GM18499 (cell line): ENCODE data around the gene RAB3GAP2.
"Not testable (repeated sequence)": the region's sequence is repeated elsewhere in the genome, so short reads cannot be mapped to it uniquely, and the experiment has no call there.

Source experiments
- ATAC-seq: cut with Tn5 transposase; IDR thresholded peaks from one replicate; pipeline ENCODE4 v1.9.1; 2021; ENCODE audit warnings: moderate number of reproducible peaks; ENCODE audit not compliant: insufficient read depth, unreplicated experiment

Gene RAB3GAP2

GRCh38 chr1:220207411-220207810 lies 64.8 kb downstream of the RAB3GAP2 start:
- ATAC-seq = no peak

- not testable (repeated sequence) for ATAC-seq
Observed at GRCh38 chr1:220204758-220205157, 67.5 kb downstream of the RAB3GAP2 start.

GRCh38 chr1:220203816-220204215 lies 68.4 kb downstream of the RAB3GAP2 start:
- no peak for ATAC-seq

GRCh38 chr1:220198186-220199005 lies 73.9 kb downstream of the RAB3GAP2 start:
- no peak for ATAC-seq

GRCh38 chr1:220195701-220196100 lies 76.6 kb downstream of the RAB3GAP2 start:
- ATAC-seq = no peak

GRCh38 chr1:220189750-220190347 lies 82.4 kb downstream of the RAB3GAP2 start:
- no peak for ATAC-seq

- no peak for ATAC-seq
Observed at GRCh38 chr1:220188538-220188937, 83.7 kb downstream of the RAB3GAP2 start.

- no peak for ATAC-seq
Observed at GRCh38 chr1:220186752-220187151, 85.5 kb downstream of the RAB3GAP2 start.

- ATAC-seq = no peak
Observed at GRCh38 chr1:220184506-220184905, 87.7 kb downstream of the RAB3GAP2 start.

- ATAC-seq = no peak
Observed at GRCh38 chr1:220182656-220183055, 89.6 kb downstream of the RAB3GAP2 start.

- ATAC-seq = no peak
Observed at GRCh38 chr1:220182111-220182510, 90.1 kb downstream of the RAB3GAP2 start.

GRCh38 chr1:220176540-220176939 lies 95.7 kb downstream of the RAB3GAP2 start:
- no peak for ATAC-seq

- ATAC-seq = no peak
Observed at GRCh38 chr1:220170836-220171526, 101.3 kb downstream of the RAB3GAP2 start.

GRCh38 chr1:220169887-220170286 lies 102.4 kb downstream of the RAB3GAP2 start:
- ATAC-seq = not testable (repeated sequence)

GRCh38 chr1:220166853-220167252 lies 105.4 kb downstream of the RAB3GAP2 start:
- ATAC-seq = no peak

- no peak for ATAC-seq
Observed at GRCh38 chr1:220164517-220164916, 107.7 kb downstream of the RAB3GAP2 start.

GRCh38 chr1:220164116-220164515 lies 108.1 kb downstream of the RAB3GAP2 start:
- no peak for ATAC-seq

GRCh38 chr1:220160027-220160426 lies 112.2 kb downstream of the RAB3GAP2 start:
- ATAC-seq = no peak

GRCh38 chr1:220159041-220159440 lies 113.2 kb downstream of the RAB3GAP2 start:
- no peak for ATAC-seq

- ATAC-seq = not testable (repeated sequence)
Observed at GRCh38 chr1:220158530-220158929, 113.7 kb downstream of the RAB3GAP2 start.

GRCh38 chr1:220157738-220158137 lies 114.5 kb downstream of the RAB3GAP2 start:
- ATAC-seq = no peak
